HG02840 (cell line): ENCODE results near the gene SLCO4A1.

Experiments used
- ATAC-seq: cut with Tn5 transposase; IDR thresholded peaks from one replicate; pipeline ENCODE4 v1.9.1; 2021; ENCODE audit warnings: mild to moderate bottlenecking, moderate library complexity, moderate number of reproducible peaks; ENCODE audit not compliant: unreplicated experiment, low FRiP score

Gene SLCO4A1

GRCh38 chr20:62636446-62636845, 5.9 kb upstream of the SLCO4A1 start:
- no peak for ATAC-seq

DNA sequence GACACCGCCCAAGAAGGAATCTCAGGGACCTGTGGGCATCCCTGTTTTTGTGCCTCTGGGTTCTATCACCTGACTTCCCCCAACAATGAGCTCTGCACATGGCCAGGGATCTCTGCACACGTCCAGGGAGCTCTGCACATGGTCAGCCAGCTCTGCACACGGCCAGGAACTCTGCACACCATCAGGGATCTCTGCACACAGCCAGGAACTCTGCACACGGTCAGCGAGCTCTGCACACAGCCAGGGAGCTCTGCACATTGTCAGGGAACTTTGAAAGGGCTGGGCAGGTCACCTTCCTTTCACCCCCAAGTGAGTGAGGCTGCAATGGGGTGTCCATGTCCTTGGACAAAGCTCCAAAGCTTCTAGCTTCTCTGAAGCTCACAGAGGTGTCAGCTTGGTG, 5.2 kb upstream of the SLCO4A1 start:
- no peak for ATAC-seq

DNA sequence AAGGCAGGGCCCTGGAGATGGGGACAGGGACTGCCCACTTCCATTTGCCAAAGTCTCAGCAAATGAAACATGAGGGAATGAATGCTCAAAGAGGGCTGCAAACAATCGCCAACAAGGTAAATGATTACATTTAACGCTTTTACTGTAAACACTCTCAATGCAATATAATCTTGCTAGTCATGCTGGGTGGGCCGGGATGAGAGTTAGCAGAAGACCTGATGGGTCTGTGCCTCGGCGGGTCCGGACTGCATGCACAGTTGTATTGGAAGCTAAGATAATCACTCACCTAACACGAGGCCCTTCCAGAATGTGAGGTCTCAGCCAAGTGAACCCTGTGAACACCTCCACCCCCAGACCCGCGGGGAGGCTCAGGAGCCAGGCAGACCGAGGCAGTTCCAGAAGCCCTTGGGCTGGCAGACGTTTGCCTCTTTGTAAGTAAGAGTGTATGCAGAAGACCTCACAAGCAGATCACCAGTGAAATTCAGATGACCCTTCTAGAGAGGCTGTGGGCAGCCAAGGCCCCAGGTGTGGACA, 4.7 kb upstream of the SLCO4A1 start:
- no peak for ATAC-seq

DNA sequence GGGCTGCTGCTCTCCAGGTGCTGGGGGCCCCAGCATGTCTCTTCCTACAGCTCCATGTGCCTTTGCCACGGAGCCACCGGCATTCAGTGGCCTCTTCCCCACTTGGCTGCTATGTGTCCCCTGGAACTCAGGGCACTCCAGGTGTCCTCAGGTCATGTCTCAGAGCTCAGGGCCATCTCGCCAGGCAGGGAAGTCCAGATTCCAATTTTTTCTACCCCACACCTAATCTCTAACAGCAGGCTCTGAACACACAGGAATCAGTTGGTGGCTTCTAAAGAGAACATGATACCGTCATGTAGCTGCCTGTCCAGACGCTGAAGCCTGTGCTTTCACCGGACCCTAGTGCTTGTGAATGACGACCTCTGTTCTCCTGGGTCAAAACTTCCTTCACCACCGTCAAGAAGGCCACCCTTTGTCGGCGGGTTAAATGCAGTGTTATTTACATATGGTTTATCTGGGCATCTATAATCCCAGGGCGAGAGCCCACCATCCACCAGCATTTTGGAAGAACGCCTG, 4.2 kb upstream of the SLCO4A1 start:
- no peak for ATAC-seq

DNA sequence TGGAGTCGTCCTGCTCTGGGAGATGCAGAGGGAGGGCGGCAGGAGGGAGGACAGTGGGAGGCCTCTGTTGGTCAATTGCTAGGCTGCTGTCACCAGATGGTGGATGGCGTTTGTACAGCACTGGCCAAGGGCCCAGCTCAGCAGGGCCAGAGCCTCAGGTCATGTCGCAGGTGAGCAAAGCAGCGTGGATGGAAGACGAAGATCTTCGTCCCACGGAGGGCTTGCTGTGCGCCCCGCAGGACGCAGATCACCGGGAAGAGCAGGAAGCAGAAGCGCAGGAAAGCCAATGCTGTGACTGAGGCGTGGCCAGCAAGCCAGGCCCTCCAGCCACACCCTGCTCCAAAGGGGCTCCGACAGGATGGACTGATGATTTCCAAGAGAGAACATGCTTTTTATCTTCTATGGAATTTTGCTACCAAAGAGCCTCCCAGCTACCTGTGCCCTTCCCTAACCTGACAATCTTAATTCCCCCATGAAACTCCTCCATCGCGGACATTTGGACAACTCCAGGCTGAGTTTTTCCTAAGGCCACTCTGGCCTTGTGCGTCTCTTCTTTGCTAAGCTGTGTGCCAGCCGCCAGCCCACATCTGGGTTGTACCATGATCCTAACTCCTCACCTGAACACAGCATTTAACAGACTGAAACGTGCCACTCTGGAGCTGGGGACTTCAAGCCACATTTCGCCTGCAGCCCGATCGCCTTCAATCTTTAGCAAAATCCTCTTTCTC, 3.5 kb upstream of the SLCO4A1 start:
- no peak for ATAC-seq

GRCh38 chr20:62639765-62640164, 2.5 kb upstream of the SLCO4A1 start:
- ATAC-seq: no peak

DNA sequence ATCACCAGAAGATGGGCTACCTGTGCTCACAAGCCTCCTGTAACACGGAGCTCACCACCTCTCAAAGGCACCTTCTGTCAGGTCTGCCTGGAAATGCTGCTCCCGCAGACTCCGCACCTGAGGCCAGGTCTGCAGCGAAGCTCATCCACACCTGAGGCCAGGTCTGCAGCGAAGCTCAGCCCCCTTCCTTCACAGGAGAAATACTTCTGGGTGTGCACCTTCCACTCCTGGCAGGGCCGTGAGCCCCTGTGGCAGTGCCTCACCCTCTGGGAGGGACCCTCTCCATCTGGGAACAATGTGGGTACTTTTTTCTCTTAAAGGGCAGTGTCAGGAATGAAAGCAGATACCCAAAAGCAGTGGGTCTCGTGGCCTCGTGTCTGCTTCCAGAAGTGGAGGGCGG, 1.4 kb upstream of the SLCO4A1 start:
- no peak for ATAC-seq

- ATAC-seq: no peak
Observed at GRCh38 chr20:62641321-62642050, 817 bp upstream of the SLCO4A1 start.

DNA sequence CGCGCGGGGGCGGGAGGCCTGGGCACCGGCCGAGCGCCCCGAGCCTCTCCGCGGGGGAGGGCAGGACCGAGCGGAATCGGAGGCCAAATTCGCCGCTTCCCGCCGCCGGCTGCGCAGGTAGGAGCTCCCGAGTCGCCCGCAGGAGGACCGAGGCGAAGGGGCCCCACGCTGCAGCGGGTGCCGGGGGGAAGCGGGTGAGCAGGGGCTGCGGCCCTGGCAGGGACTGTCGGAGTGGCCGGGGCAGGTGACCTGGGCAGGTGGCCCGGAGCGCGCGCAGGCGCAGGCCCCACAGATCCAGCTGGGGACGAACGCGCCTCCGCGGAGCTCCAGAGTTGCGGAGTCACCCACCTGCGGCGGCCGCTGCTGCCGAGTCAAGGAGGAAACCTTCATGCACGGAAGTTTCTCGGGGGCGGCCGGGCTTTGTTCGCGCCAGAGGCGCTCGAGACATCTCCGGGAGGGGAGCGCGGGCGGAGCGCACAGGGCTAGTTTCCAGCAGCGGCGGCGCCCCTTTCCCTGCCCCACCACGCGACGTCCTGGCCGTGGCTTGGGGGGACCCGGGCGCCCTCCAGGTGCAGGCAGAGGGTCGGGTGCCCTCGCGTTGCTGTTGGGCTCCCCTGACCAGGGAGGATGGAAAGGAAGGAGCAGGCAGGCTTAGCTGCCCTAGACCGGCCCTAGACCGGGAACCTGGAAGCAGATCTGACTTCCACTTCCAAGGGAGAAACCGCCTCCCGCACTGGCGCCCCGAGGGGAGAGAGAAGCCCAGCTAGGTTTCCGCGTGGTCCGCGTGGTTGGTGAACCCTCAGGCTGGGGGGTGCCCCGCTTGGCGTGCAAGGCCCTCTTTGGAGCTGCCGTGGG, 590 bp downstream of the SLCO4A1 start:
- peak; percentile 20 for ATAC-seq

GRCh38 chr20:62643521-62644043, 1.3 kb downstream of the SLCO4A1 start:
- ATAC-seq: no peak

GRCh38 chr20:62644044-62644795, 1.9 kb downstream of the SLCO4A1 start:
- no peak for ATAC-seq

- ATAC-seq: no peak
Observed at GRCh38 chr20:62644802-62645496, 2.6 kb downstream of the SLCO4A1 start.

- ATAC-seq: no peak
Observed at GRCh38 chr20:62645613-62646012, 3.3 kb downstream of the SLCO4A1 start.

- ATAC-seq: no peak
Observed at GRCh38 chr20:62646851-62647520, 4.7 kb downstream of the SLCO4A1 start.

- no peak for ATAC-seq
Observed at GRCh38 chr20:62647521-62648317, 5.4 kb downstream of the SLCO4A1 start.

GRCh38 chr20:62648318-62648995, 6.2 kb downstream of the SLCO4A1 start:
- ATAC-seq: no peak

DNA sequence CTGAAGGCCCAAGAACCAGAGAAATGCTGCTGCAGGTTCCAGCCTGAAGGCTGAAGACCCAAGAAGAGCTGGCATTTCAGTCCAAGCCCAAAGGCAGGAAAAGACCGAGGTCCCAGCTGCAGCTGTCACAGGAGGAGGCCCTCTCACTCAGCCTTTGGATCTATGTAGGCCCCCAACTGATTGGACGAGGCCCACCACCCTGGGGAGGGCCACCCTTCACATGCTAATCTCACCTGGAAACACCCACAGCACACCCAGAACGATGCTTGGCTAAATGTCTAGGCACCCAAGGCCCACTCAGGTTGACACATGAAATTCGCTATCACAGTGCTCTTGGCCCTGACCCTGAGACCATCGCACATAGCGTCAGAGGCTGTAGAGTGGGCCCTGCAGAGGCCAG, 6.8 kb downstream of the SLCO4A1 start:
- ATAC-seq: no peak
